Right lobe of liver (tissue), 6 donors: ENCODE measurements around the gene DMKN. TPM values are rescaled to one million over a fixed set of nuclear protein-coding genes. Genes with fewer than 3 reads are reported as not detected.

Experiments
- ATAC-seq, 4 donors: fragments of 200-7000 bp; cut with Tn5 transposase; one replicate each; pipeline ENCODE4 v1.9.1; 2020; ENCODE audit warnings: mild to moderate bottlenecking in 4 of 4, moderate library complexity in 4 of 4
- DNase-seq, 3 donors: peaks; one replicate each; pipeline ENCODE4 v3.0.0-alpha.2; 2020
- H3K27ac ChIP-seq, 3 donors: fragments of 200-600 bp; one replicate each; pipeline ENCODE4 v1.8.0; 2022
- H3K27me3 ChIP-seq, 2 donors: fragments of 200-600 bp; one replicate each; pipeline ENCODE4 v1.8.0; 2022
- H3K36me3 ChIP-seq, 4 donors: fragments of 200-600 bp; sonication (generic) in 1 of 4; one replicate each; pipeline versions ENCODE4 v1.5.1 to v1.8.0; 2017 to 2022; ENCODE audit warnings: control low read depth in 1 of 4
- H3K4me1 ChIP-seq, 4 donors: fragments of 200-600 bp; sonication (generic) in 1 of 4; one replicate each; pipeline versions ENCODE4 v1.5.1 to v1.8.0; 2017 to 2022; ENCODE audit warnings: control low read depth in 1 of 4
- H3K4me3 ChIP-seq, 3 donors: fragments of 200-600 bp; one replicate each; pipeline ENCODE4 v1.8.0; 2022
- H3K9me3 ChIP-seq, 4 donors: fragments of 200-600 bp; sonication (generic) in 1 of 4; one replicate each; pipeline versions ENCODE4 v1.5.1 to v1.8.0; 2017 to 2022; ENCODE audit warnings: control low read depth in 1 of 4
- POLR2A ChIP-seq: fragments of 450-650 bp; IDR thresholded peaks from one replicate; pipeline ENCODE4 v1.6.1; 2017; ENCODE audit warnings: antibody characterized with exemption, mild to moderate bottlenecking
- WGBS: methylation state at CpG from one replicate; pipeline ENCODE4 v1.1.6; 2018; ENCODE audit warnings: low coverage, low lambda C conversion rate; ENCODE audit not compliant: insufficient coverage; ENCODE audit errors: missing lambda C conversion rate; 5-methylcytosine and 5-hydroxymethylcytosine counted together
- intact Hi-C, 2 donors: fragments of 100-400 bp; cut with DNase I; formaldehyde crosslinking; loops; one replicate each; pipeline versions ENCODE4 v1.11.2 to v1.14.1; 2022
- total RNA-seq, 6 experiments: library from RNA; depleted of rRNA in 2 of 6; stranded (reverse); fragments of >200 nt in 2 of 6; fragmentation: NEBNext Ultra II Directional in 3 of 6; extraction: Animal tissue kit (Norgen Biotek cat#: 25700) in 3 of 6; gene quantifications; one replicate each; pipeline versions ENCODE4 v1.1.0 to v1.2.4, GENCODE V29; 2016 to 2023
- TF ChIP-seq, protein P1 (sequence below), 4 donors: fragments of 200-600 bp in 3 of 4; fragments of 450-650 bp in 1 of 4; IDR thresholded peaks; one replicate each; pipeline versions ENCODE4 v1.5.1 to v1.8.0; 2016 to 2022; ENCODE audit warnings: antibody characterized with exemption in 4 of 4, mild to moderate bottlenecking in 2 of 4
- donor health status: DM: no; HTN: yes; CAD: no.
- donor health status: DM: no; HTN: no; CAD: no.
- donor health status: DM: no; HTN: no; CAD: no.
- donor health status: DM: no; HTN: yes; CAD: no.
- donor health status: DM: no; HTN: yes; CAD: no.

Gene DMKN
- total RNA-seq, 6 experiments from 2014 or later: 1.0 to 4.0 (median 2.0) TPM

DNA sequence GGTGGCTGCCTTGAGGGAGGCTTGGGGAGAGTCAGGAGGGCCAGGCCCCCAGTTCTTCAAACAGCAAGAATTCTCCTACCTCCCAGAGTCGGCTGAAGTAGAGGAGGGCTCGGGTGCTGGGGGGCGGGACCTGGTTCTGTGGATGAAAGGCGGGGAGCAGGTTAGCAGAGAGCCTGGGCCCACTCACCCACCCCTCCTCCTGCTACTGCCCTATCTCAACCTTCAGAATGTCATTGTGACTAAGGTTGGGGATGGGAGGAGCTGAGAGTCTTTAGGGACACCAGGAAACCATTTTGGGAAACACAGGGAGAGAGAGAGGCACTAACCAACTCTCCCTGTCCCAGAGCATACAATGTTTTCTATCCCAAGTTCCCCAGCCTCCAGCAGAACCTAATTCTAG lies 10.7 kb downstream of the DMKN start:
- Histone ChIP-seq H3K27me3 (no peaks in the 10 kb centered on the region), H3K36me3 (no peaks in the 10 kb centered on the region), H3K4me1 (no peaks in the 10 kb centered on the region), H3K9me3 (no peaks in the 10 kb centered on the region), H3K27ac (no peak overlapping the region), H3K4me3 (no peak overlapping the region)
- ATAC-seq (no peak), DNase-seq (no peak)
- no CpG with 5 or more reads among the region's 4 CpGs for WGBS
- intact Hi-C loops: no loop called here
- no peak for TF ChIP-seq POLR2A
- TF ChIP-seq, protein P1, sequence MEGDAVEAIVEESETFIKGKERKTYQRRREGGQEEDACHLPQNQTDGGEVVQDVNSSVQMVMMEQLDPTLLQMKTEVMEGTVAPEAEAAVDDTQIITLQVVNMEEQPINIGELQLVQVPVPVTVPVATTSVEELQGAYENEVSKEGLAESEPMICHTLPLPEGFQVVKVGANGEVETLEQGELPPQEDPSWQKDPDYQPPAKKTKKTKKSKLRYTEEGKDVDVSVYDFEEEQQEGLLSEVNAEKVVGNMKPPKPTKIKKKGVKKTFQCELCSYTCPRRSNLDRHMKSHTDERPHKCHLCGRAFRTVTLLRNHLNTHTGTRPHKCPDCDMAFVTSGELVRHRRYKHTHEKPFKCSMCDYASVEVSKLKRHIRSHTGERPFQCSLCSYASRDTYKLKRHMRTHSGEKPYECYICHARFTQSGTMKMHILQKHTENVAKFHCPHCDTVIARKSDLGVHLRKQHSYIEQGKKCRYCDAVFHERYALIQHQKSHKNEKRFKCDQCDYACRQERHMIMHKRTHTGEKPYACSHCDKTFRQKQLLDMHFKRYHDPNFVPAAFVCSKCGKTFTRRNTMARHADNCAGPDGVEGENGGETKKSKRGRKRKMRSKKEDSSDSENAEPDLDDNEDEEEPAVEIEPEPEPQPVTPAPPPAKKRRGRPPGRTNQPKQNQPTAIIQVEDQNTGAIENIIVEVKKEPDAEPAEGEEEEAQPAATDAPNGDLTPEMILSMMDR (IDR thresholded peaks at IDR 0.05): no peak

DNA sequence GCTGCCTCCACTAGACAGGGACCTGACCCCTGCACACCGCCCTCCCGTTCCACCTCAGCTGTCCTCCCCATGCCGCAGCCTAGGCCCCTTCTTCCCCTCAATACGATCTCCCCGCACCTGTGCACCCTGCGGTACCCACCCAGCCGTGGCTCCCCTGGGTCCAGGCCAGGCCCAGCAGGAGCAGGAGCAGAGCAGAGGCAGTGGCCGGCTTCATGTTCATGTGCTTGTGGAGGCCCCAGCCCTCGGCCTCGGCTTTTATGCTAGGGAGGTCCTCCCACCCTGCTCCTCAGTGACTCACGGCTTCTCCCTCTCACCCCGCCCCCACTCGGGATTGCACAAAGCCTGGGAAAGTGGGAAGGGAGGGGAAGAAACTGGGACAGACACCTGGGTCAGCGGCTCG lies 11.8 kb downstream of the DMKN start:
- ATAC-seq (no peak), DNase-seq (no peak)
- no peak overlapping the region for H3K27ac ChIP-seq
- H3K4me1 ChIP-seq: no peaks in the 10 kb centered on the region
- intact Hi-C loops: no loop called here
- no peak overlapping the region for H3K4me3 ChIP-seq
- WGBS: 85% methylated on average over 6 of the region's 15 CpGs
- H3K36me3 ChIP-seq: no peaks in the 10 kb centered on the region
- H3K27me3 ChIP-seq: no peaks in the 10 kb centered on the region
- TF ChIP-seq, protein P1 (IDR thresholded peaks at IDR 0.05): no peak
- no peak for TF ChIP-seq POLR2A
- no peaks in the 10 kb centered on the region for H3K9me3 ChIP-seq

DNA sequence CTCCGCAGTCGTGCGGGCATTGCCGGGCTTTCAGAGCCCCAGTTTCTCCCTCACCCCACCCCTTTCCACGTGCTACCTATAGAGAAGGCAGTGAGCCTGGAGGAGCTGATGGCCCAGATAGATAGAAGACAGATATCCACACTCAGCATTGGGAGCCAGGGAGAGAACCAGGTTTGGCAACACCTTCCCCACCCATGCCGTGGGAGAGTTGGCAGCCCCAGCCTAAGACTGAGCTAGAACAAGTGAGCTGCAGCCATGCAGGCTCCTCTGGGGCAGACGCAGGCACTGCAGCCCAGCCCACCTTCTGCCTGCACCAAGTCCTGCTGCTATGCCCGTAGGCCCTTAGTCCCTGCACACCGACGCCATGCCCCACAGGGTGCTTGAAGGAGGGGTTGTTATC lies 12.8 kb downstream of the DMKN start:
- no peak for ATAC-seq
- intact Hi-C loops: no loop called here
- no peak overlapping the region for H3K27ac ChIP-seq
- WGBS: 90% methylated on average over 4 of the region's 10 CpGs
- H3K9me3 ChIP-seq: no peaks in the 10 kb centered on the region
- H3K36me3 ChIP-seq: no peaks in the 10 kb centered on the region
- H3K27me3 ChIP-seq: no peaks in the 10 kb centered on the region
- H3K4me3 ChIP-seq: no peak overlapping the region
- no peak for DNase-seq
- no peaks in the 10 kb centered on the region for H3K4me1 ChIP-seq
- TF ChIP-seq POLR2A: no peak
- TF ChIP-seq, protein P1 (IDR thresholded peaks at IDR 0.05): no peak

DNA sequence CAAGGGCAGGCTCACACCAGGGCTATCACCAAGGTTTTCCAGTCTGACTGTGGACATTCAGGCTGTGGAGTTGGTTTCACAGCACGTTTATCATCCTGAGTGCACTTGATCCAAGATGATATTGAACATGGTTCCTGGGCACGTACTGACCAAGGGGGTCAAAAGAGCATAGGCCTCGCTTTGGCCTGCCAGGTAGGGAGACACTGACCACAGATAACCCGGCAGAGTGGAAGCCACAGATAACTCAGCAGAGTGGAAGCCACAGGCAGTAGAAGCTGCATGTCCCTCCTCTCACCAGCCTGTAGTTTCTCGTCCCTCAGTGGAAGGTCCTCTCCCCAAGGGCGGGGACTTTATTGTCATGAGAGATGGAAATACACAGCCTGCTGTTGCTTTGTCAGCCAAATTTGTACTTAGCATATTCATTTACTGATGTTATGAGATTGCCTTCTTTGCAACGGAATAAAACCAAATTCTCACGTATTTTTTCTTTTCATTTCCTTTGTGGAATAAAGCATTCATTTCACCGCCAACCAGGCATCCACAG lies 14.4 kb downstream of the DMKN start:
- ATAC-seq: peak in 1 of 4 donors; percentile 26
- Histone ChIP-seq H3K27ac (no peak overlapping the region), H3K36me3 (no peaks in the 10 kb centered on the region), H3K27me3 (no peaks in the 10 kb centered on the region), H3K4me1 (no peaks in the 10 kb centered on the region), H3K9me3 (no peaks in the 10 kb centered on the region), H3K4me3 (no peak overlapping the region)
- intact Hi-C loops: loop anchor here in 1 of 2 donors (10.0 kb wide), 1 partner anchor 144 kb away; the partner anchor contains the start of gene FFAR3
- WGBS: 67% methylated on average over 7 of the region's 9 CpGs
- no peak for DNase-seq
- TF ChIP-seq POLR2A: no peak

DNA sequence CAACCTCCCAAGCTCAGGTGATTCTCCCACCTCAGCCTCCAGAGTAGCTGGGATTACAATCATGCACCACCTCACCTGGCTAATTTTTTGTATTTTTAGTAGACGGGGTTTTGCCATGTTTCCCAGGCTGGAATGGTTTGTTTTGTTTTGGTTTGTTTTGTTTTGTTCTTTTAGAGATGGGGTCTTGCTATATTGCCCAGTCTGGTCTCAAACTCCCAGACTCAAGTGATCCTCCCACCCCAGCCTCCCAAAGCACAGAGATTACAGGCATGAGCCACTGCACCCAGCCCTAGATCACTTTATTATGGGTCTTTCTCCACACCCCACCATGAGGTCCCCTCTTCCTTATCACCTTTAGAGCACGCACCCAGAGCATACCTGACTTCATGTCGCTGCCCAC lies 15.2 kb downstream of the DMKN start:
- H3K27ac ChIP-seq: no peak overlapping the region
- no peak for ATAC-seq
- no peaks in the 10 kb centered on the region for H3K36me3 ChIP-seq
- no peaks in the 10 kb centered on the region for H3K4me1 ChIP-seq
- TF ChIP-seq POLR2A: no peak
- TF ChIP-seq, protein P1 (IDR thresholded peaks at IDR 0.05): no peak
- intact Hi-C loops: loop anchor here in 1 of 2 donors (10.0 kb wide), 1 partner anchor 143 kb away; the partner anchor contains the start of gene FFAR3
- H3K4me3 ChIP-seq: no peak overlapping the region
- 67% methylated on average over 3 of the region's 3 CpGs for WGBS
- no peaks in the 10 kb centered on the region for H3K9me3 ChIP-seq
- no peaks in the 10 kb centered on the region for H3K27me3 ChIP-seq
- no peak for DNase-seq
